RPMI7951 (cell line): Measurements from ENCODE around the gene SLC1A7. TPM values are rescaled to one million over a fixed set of nuclear protein-coding genes. Genes with fewer than 3 reads are reported as not detected.

Experiments used
- DNase-seq: peaks from one replicate; pipeline ENCODE4 v3.0.0-alpha.2; 2012; ENCODE audit warnings: low read depth
- total RNA-seq: library from RNA; depleted of rRNA; stranded (reverse); fragments of >200 nt; shearing (Covaris generic); gene quantifications from 2 replicates; pipeline ENCODE4 v1.2.3, GENCODE V29; 2014

The SLC1A7 gene
- total RNA-seq, 1 experiment from 2014 or later = not detected

- peak; percentile 70 for DNase-seq
These were observed 50.4 kb downstream of the SLC1A7 start for GRCh38 chr1:53091841-53092645.

- DNase-seq = no peak
These were observed 52.0 kb downstream of the SLC1A7 start for GRCh38 chr1:53090227-53091147.

- peak; percentile 53 for DNase-seq
These were observed 52.8 kb downstream of the SLC1A7 start for GRCh38 chr1:53089478-53090226.

- DNase-seq = no peak
These were observed 53.7 kb downstream of the SLC1A7 start for GRCh38 chr1:53088616-53089300.

- DNase-seq = no peak
These were observed 54.8 kb downstream of the SLC1A7 start for GRCh38 chr1:53087332-53088285.

DNA sequence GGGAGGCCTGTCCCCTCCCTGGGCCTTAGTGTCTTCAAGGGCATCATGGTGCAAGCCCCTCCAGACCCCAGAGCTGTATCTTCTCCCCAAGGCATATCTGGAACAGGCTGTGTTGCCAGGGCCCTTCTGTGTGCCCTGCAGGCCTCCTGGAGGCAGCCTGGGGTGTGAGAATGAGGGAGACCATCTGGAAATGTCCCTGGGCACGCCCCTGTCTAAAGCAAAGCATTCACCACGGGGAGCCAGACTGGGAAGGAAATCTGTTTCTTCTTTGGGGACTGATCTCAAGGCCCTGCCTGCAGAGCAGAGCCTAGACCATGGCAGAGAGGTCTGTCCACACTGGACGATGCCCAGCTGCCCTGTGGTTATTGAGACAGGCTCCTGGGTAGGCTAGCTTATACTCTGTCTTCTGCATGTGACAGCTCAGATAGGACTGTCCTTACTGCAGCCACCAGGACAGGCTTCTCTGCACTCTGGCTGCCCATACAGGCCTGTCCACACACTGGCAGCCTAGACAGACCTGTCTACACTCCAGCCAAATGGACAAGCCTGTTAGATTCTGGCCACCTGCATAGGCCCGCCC is 55.9 kb downstream of the SLC1A7 start:
- DNase-seq = no peak

DNA sequence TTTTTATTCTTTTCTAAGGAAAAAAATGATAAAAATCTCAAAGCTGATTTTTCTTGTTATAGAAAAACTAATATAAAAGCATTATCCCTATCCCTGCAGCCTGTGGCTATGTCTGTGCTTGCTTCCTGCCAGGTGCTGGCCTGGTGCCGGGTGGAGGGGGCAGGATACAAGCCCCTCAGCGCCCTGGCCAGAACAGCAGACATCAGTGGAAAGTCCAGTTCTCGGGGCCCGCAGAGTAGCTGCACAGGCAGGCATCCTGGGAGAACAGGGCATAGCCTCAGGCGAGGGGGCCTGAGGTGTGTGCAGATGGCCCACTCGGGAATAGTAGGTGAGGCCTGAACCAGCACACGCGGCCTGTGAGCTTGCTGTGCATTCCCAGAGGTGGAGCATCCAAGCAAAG is 57.0 kb downstream of the SLC1A7 start:
- no peak for DNase-seq

GRCh38 chr1:53084589-53084971 is 57.9 kb downstream of the SLC1A7 start:
- DNase-seq = no peak

- DNase-seq = no peak
These were observed 58.5 kb downstream of the SLC1A7 start for GRCh38 chr1:53083636-53084588.

GRCh38 chr1:53082826-53083455 is 59.5 kb downstream of the SLC1A7 start:
- no peak for DNase-seq

GRCh38 chr1:53081384-53082066 is 60.9 kb downstream of the SLC1A7 start:
- no peak for DNase-seq

DNA sequence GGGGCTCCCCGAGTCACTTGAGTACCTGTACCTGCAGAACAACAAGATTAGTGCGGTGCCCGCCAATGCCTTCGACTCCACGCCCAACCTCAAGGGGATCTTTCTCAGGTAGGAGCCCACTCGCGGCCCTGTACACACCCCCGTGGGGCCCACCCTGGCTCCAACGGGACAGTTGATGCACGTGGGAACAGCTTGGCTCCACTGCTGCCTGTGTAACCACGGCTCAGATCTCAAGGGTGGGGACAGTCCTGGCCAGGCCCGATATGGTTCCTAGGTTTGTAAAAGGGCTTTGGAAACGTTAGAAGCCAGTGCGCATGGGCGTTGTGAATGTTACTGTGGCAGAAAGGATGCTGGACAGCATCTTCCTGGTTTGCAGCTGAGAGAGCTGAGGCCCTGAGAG is 61.7 kb downstream of the SLC1A7 start:
- DNase-seq = no peak

GRCh38 chr1:53080041-53080440 is 62.4 kb downstream of the SLC1A7 start:
- DNase-seq = no peak

DNA sequence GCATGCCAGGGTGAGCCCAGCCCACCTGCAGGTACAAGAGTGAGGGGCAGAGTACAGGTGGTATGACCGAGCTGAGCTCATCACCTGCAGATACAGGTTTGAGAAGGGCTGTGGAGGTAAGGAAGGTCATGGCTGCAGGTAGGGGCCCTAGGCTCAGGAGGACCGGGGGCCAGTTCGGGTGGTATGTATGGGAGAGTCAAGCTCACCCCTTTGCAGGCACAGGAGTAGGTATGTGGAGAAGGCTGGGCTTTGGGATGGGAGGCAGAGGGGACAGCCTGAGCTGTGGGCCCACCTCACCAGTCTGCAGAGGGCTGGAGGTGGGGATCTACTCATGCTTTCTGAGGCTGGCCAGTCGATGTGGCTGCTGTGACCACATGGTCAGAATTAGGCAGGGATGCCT is 63.2 kb downstream of the SLC1A7 start:
- DNase-seq = no peak

- DNase-seq = no peak
These were observed 63.9 kb downstream of the SLC1A7 start for GRCh38 chr1:53078333-53079101.

DNA sequence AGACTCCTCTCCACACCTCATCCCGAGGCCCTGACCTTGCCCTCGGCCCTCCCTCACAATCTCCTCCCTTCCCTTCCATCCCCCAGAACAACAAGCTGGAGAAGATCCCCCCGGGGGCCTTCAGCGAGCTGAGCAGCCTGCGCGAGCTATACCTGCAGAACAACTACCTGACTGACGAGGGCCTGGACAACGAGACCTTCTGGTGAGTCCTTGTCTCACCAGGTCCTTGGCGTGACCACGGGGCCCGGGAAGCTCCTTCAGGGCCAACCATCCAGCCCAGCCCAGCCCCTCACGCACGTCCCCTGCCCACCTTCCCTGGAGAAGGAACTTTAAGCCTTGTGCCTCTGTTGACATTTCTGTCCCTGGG is 64.9 kb downstream of the SLC1A7 start:
- no peak for DNase-seq
